ENCODE results near the gene SH2D2A. TPM values are rescaled to one million over a fixed set of nuclear protein-coding genes. Genes with fewer than 3 reads are reported as not detected.

The SH2D2A gene
- polyA plus RNA-seq, 6 donors from 2014 or later: 0.26 to 1.2 (median 0.31) TPM; not detected in 1

DNA sequence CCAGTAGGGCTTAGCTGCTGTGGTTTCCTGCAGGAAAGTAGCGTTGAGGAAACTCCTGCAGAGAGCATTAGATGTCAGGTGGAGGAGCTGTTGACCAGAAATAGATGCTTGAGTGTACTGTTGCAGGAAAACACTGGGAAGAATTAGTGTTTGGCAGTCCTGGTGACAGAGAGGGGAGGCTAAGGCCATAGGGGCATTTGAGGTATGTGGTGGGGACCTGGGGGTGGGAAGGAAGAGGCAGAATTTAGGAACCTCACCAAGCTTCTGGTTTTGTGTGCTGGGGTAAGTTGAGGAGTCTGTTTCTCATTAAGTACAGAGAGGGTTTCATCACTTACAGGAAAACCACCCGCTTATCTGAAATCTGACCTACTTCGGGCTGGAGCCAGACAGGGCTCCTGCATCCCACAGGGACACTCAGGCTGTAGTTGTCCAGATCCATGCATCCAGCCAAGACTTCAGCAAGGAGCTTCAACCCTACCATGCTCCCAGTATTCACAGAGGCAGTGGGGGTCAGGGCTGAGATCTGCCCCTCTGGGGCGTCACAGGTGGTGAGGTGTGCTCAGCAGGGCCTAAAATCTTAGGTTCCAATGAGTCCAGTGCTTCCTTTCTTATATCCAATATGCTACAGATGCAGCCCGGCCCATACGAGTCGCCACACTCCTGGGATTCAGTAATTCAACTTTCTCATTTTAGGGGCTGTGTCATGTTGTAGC, 15.1 kb downstream of the SH2D2A start:
- Mint-ChIP-seq H3K4me3 (peak overlapping the region in 1 of 8 donors; percentile 14), H3K27ac (peak overlapping the region in 2 of 6 donors; percentile 57 to 61), H3K36me3 (peaks cover 19 to 21% of the 10 kb centered on the region in 2 donors), H3K27me3 (no peaks in the 10 kb centered on the region), H3K4me1 (peaks cover 0 to 6% (median 2%) of the 10 kb centered on the region in 3 donors), H3K9me3 (no peaks in the 10 kb centered on the region)
- ATAC-seq (ENCODE audit: low read depth in 2 of 2): no peak
- no peak for DNase-seq

DNA sequence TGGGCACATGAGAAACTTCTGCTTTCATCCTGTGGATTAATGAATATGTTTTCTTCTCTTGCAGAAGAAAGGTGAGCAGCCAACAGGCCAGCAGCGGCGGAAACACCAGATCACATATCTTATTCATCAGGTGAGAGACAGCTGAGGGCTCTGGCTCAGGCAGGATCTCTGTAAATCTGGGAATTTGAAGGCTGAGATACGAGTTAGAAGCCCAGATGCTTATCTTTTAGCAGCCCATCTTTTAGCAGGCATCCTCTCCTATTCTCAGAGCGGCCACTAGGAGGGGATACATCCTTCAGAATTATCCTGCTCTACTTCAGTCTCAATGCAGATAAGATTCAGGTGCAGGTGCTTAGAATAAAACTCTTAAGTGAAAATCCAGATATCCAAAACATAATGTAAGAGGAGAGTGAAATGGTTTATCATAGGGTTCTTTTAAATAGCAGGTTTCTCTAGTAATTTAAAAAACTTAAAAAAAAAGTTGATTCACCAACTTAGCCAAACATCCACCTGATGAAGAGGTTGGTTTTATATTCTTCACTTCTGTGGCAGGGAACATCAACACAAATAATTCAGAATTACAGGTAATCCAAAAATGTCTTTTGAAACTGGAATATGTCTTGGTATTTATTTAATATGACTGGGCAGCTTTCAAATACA, 19.3 kb downstream of the SH2D2A start:
- Mint-ChIP-seq H3K4me3 (no peak overlapping the region), H3K27ac (peak overlapping the region in 3 of 6 donors; percentile 19 to 76 (median 31)), H3K36me3 (peaks cover 36 to 40% of the 10 kb centered on the region in 2 donors), H3K9me3 (no peaks in the 10 kb centered on the region), H3K27me3 (no peaks in the 10 kb centered on the region), H3K4me1 (peaks cover 0 to 8% (median 7%) of the 10 kb centered on the region in 3 donors)
- ATAC-seq (ENCODE audit: low read depth in 2 of 2): peak; percentile 53 to 60
- DNase-seq: peak; percentile 25

DNA sequence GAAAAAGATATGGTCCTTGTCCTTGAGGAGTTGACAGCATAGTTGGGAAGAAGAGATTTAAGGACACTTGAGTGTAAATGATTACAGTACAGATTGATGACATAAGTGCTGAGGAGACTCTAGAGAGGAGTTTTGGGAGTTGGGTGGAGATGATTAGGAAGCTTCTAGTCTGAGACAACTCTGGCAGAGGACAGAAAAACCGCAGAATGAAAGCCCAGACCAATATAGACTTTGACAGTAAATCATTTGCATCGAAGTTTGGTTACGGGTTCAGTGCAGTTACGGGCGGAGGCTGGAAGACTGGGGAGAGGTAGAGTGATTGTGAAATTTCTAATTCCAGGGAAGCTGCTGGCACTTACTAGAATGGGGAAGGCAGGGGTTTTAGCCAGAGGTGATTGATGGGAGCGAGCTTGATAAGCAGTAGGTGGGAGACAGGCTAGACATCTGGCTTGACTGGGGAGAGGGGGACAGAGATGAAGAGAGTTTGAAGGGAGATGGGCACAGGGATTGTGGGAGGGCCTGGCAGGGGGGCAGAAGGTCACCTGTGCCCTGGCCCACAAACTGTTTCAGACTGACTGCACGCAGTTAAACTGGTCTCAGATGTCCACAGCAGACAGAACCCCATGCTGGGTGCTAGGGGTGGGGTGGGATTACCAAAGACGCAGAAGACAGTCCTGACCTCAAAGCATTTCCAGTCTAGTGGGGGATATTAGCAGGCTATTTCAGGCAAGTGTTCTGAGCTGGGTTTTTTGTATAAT, 20.1 kb downstream of the SH2D2A start:
- no peak for ATAC-seq (ENCODE audit: low read depth in 2 of 2)
- peaks cover 0 to 8% (median 7%) of the 10 kb centered on the region in 3 donors for H3K4me1 Mint-ChIP-seq
- H3K9me3 Mint-ChIP-seq: no peaks in the 10 kb centered on the region
- peaks cover 34 to 43% of the 10 kb centered on the region in 2 donors for H3K36me3 Mint-ChIP-seq
- no peak for DNase-seq
- no peak overlapping the region for H3K4me3 Mint-ChIP-seq
- peak overlapping the region in 1 of 6 donors; percentile 48 for H3K27ac Mint-ChIP-seq
- H3K27me3 Mint-ChIP-seq: no peaks in the 10 kb centered on the region

DNA sequence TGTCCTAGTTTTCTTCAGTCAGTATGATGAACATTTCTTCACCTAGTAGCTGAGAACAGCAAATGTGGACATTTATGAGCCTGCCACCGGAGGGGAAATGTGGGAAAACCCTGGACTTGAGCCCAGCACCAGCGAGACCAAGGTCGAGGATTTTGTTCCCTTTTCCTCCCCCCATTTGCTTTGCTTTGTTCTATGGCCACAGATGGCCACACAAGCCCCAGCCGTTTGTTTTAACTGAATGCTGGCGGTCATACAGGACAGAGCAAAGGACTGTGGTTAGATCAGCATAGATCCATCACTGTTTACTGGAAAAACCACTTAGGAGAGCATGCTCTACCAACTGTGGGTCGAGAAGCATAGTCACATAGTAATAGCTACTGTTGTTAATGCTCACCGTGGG, 20.9 kb downstream of the SH2D2A start:
- DNase-seq: no peak
- Mint-ChIP-seq H3K36me3 (peaks cover 27 to 37% of the 10 kb centered on the region in 2 donors), H3K4me3 (no peak overlapping the region), H3K9me3 (no peaks in the 10 kb centered on the region), H3K27me3 (no peaks in the 10 kb centered on the region), H3K4me1 (peaks cover 0 to 8% (median 7%) of the 10 kb centered on the region in 3 donors), H3K27ac (peak overlapping the region in 1 of 6 donors; percentile 22)
- no peak for ATAC-seq (ENCODE audit: low read depth in 2 of 2)

DNA sequence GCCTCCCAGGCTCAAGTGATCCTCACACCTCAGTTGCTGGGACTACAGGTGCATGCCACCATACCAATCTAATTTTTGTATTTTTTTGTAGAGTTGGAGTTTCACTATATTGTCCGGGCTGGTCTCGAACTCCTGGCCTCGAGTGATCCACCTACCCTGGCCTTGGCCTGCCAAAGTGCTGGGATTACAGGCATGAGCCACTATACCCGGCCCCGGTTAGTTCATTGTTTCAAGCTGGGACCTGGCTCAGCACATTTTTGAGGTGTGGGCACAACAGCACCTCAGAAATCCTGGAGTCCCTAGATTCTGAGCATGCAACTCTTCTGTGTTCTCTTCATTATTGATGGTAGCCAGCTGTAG, 21.3 kb downstream of the SH2D2A start:
- H3K4me1 Mint-ChIP-seq: peaks cover 0 to 8% (median 7%) of the 10 kb centered on the region in 3 donors
- H3K9me3 Mint-ChIP-seq: no peaks in the 10 kb centered on the region
- peak overlapping the region in 1 of 6 donors; percentile 22 for H3K27ac Mint-ChIP-seq
- ATAC-seq (ENCODE audit: low read depth in 2 of 2) (no peak), DNase-seq (no peak)
- H3K4me3 Mint-ChIP-seq: no peak overlapping the region
- H3K36me3 Mint-ChIP-seq: peaks cover 26 to 34% of the 10 kb centered on the region in 2 donors
- H3K27me3 Mint-ChIP-seq: no peaks in the 10 kb centered on the region

DNA sequence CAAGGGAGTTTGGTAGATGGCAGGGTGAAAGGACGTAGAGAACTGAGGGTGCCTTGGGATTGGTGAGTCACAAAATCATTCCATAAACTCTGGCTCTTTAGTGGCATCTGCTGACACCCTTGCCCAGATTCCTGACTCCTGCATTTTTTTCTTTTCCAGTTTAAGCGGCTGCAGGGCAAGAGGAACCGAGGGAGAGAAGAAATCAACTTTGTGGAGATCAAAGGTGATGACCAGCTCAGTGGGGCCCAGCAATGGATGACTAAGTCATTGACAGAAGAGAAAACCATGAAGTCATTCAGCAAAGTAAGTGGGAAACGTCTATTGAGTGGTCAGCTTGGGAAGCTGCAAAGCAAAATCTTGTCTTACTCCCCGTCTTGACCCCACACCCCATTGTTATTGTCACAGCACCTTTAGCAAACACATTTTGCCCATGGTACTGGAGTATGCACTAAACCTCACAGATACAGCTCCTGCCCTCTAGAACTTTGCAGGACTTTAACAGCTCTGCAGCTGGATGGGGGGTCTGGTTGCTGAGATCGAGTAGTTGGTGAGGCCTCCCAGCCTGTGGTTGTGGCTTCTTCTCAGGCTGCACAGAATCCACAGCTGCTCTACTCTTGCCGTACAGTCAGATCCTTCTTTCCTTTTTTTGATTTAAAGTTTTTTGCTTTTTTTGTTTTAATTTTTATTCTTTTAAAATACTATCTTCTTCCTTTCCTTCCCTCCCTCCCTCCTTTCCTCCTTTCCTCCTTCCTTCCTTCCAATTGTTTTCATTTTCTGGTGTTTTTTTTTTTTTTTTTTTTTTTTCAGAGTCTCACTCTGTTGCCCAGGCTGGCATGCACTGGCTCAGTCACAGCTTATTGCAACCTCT, 21.9 kb downstream of the SH2D2A start:
- H3K9me3 Mint-ChIP-seq: no peaks in the 10 kb centered on the region
- H3K27me3 Mint-ChIP-seq: no peaks in the 10 kb centered on the region
- H3K27ac Mint-ChIP-seq: no peak overlapping the region
- DNase-seq (no peak), ATAC-seq (ENCODE audit: low read depth in 2 of 2) (no peak)
- peaks cover 0 to 10% (median 8%) of the 10 kb centered on the region in 3 donors for H3K4me1 Mint-ChIP-seq
- H3K4me3 Mint-ChIP-seq: no peak overlapping the region
- peaks cover 26 to 40% of the 10 kb centered on the region in 2 donors for H3K36me3 Mint-ChIP-seq

DNA sequence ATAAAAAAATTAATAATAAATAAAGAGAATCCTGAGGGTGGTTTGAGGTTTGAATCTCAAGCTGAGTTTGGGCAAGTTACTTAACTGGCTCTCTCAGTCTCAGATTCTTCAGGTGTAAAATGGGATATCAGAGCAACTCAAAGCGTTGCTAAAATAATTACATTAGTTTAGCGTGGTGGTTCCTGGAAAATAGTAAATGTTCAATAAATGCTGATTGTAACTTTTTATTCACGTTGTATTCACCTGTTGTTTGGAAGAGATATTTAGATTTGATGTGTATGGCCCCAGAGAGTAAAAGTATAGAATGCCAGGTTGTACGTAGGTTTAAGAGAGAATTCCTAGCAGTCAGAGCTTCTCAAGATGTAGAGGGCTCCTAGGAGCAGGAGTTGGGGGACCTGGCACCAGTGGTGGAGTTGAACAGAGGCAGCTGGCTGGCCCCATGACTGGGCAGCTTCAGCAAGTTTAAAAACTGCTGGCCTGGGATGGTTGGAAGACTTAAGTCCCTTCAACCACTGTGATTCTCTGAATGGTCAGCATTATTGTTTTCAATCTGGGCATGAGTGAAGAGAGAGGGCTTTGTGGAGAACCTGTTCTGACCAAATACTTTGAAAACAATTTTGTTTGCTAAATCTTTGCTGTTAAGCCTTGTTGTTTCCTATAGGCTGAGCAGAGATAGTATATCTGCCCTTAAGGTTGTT, 26.9 kb downstream of the SH2D2A start:
- Mint-ChIP-seq H3K9me3 (no peaks in the 10 kb centered on the region), H3K27me3 (no peaks in the 10 kb centered on the region), H3K4me3 (no peak overlapping the region), H3K27ac (peak overlapping the region in 1 of 6 donors; percentile 60), H3K36me3 (peaks cover 22 to 31% of the 10 kb centered on the region in 2 donors), H3K4me1 (peaks cover 4 to 25% (median 13%) of the 10 kb centered on the region in 3 donors)
- ATAC-seq (ENCODE audit: low read depth in 2 of 2) (no peak), DNase-seq (no peak)

DNA sequence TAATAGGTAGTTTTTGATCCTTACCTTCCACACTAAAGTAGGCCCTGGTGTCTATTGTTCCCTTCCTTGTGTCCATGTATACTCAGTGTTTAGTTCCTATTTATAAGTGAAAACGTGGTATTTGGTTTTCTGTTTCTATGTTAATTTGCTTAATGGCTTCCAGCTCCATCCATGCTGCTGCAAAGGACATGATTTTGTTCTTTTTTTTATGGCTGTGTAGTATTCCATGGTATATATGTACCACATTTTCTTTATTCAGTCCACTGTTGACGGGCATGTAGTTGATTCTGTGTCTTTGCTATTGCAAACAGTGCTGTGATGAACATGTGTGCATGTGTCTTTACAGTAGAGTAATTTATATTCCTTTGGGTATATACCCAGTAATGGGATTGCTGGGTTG, 28.5 kb downstream of the SH2D2A start:
- no peak overlapping the region for H3K27ac Mint-ChIP-seq
- H3K27me3 Mint-ChIP-seq: no peaks in the 10 kb centered on the region
- H3K36me3 Mint-ChIP-seq: peaks cover 22 to 28% of the 10 kb centered on the region in 2 donors
- H3K4me3 Mint-ChIP-seq: no peak overlapping the region
- DNase-seq: no peak
- no peak for ATAC-seq (ENCODE audit: low read depth in 2 of 2)
- no peaks in the 10 kb centered on the region for H3K9me3 Mint-ChIP-seq
- H3K4me1 Mint-ChIP-seq: peaks cover 4 to 25% (median 13%) of the 10 kb centered on the region in 3 donors

DNA sequence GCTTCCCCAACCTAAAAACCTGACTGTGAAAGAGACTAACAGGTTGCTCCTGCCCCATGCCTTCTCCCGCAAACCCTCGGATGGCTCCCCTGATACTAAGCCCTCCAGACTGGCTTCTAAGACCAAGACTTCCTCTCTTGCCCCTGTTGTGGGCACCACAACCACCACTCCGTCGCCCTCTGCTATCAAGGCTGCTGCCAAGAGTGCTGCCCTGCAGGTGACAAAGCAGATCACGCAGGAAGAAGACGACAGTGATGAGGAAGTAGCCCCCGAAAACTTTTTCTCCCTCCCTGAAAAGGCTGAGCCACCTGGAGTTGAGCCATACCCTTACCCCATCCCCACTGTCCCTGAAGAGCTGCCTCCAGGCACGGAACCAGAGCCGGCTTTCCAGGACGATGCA, 30.0 kb downstream of the SH2D2A start:
- DNase-seq: no peak
- peaks cover 26 to 28% of the 10 kb centered on the region in 2 donors for H3K36me3 Mint-ChIP-seq
- H3K4me1 Mint-ChIP-seq: peaks cover 4 to 28% (median 16%) of the 10 kb centered on the region in 3 donors
- ATAC-seq (ENCODE audit: low read depth in 2 of 2): no peak
- no peaks in the 10 kb centered on the region for H3K9me3 Mint-ChIP-seq
- no peaks in the 10 kb centered on the region for H3K27me3 Mint-ChIP-seq
- peak overlapping the region in 1 of 6 donors; percentile 76 for H3K27ac Mint-ChIP-seq
- no peak overlapping the region for H3K4me3 Mint-ChIP-seq

DNA sequence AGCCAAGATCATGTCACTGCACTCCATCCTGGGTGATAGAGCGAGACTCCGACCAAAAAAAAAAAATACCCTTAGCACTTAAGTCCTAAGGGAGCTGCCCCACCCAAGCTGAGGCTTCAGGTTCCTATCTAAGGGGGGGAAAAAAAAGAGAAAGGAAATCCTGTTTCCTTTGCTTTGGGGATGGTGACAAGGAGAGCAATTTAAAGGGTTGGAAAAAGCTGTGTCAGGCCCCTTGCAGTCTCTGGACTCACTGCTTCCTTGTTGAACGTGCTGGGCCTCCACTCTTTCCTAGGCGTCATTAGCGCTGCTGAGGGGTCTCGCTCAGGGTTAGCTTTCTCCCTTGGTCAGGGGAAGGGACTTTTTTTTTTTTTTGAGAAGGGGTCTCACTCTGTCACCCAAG, 31.2 kb downstream of the SH2D2A start:
- peak overlapping the region in 1 of 6 donors; percentile 39 for H3K27ac Mint-ChIP-seq
- no peak for ATAC-seq (ENCODE audit: low read depth in 2 of 2)
- H3K36me3 Mint-ChIP-seq: peaks cover 26 to 27% of the 10 kb centered on the region in 2 donors

DNA sequence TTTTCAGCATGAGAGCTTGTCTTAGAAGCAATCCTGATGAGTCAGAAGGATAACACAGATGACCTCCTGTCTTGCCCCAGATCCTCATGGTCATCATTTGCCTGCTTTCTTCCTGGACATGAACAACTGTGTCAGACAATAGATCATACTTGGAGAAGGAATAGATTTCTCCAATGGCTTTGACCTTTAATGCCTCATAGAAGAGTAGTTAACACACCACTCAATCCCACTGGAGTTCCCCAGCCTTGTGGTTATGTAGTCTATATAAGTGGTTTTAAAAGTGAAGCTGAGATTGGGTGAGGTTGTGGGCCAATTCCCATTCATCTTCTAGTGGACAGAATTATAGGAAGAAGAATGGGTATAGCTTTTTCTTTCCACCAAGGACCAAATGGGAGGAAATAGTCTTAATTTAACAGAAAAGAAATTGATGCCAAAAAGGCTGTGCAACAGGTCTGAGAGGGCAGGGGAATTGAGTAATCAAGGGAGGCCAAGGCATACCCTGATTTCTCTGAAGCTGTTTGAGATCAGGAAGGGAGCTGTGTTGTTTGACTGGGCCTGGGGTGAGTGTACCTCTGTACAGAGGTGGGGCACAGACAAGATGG, 35.0 kb downstream of the SH2D2A start:
- Mint-ChIP-seq H3K4me1 (peaks cover 18 to 37% (median 26%) of the 10 kb centered on the region in 3 donors), H3K4me3 (no peak overlapping the region), H3K27me3 (no peaks in the 10 kb centered on the region), H3K36me3 (peaks cover 11 to 15% of the 10 kb centered on the region in 2 donors), H3K27ac (peak overlapping the region in 2 of 6 donors; percentile 22 to 25), H3K9me3 (no peaks in the 10 kb centered on the region)
- no peak for ATAC-seq (ENCODE audit: low read depth in 2 of 2)
- no peak for DNase-seq

More for the DNA sequence above, 31.2 kb downstream of the SH2D2A start:
- Mint-ChIP-seq H3K9me3 (no peaks in the 10 kb centered on the region), H3K27me3 (no peaks in the 10 kb centered on the region), H3K4me3 (no peak overlapping the region), H3K4me1 (peaks cover 7 to 37% (median 22%) of the 10 kb centered on the region in 3 donors)
- no peak for DNase-seq

DNA sequence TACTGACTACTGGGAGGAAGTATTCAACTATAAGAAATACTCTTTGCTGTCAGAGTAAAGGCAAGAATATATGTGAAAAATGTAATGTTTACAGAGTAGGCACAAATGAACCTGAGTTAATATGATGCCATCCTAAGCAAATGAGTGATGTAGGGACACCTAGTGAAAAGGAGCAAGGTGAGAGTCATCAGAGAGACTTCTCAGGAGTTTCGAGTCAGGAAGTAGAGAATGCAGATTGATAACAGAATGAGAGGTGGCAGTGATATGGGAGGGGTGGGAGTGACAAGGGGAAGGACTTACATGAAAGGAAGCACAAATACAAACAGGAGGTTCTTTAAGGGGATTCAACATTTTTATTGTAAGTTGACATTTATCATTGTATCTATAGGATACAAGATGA, 39.1 kb downstream of the SH2D2A start:
- H3K27me3 Mint-ChIP-seq: no peaks in the 10 kb centered on the region
- H3K9me3 Mint-ChIP-seq: no peaks in the 10 kb centered on the region
- peaks cover 5 to 17% of the 10 kb centered on the region in 2 donors for H3K36me3 Mint-ChIP-seq
- ATAC-seq (ENCODE audit: low read depth in 2 of 2) (no peak), DNase-seq (no peak)
- peak overlapping the region in 4 of 6 donors; percentile 19 to 62 (median 34) for H3K27ac Mint-ChIP-seq
- H3K4me1 Mint-ChIP-seq: peaks cover 38 to 51% (median 40%) of the 10 kb centered on the region in 3 donors
- H3K4me3 Mint-ChIP-seq: no peak overlapping the region
